NCI-H82 (cell line): ENCODE measurements around the gene ASB18.

Source experiments
- DNase-seq: peaks from one replicate; lab custom pipeline; 2025; lab: John Stamatoyannopoulos, UW

ASB18 gene

GRCh38 chr2:236173729-236174607, 90.2 kb downstream of the ASB18 start:
- DNase-seq, result no peak

GRCh38 chr2:236173036-236173728, 91.0 kb downstream of the ASB18 start:
- DNase-seq, result no peak

- DNase-seq, result no peak
These were observed 91.8 kb downstream of the ASB18 start for GRCh38 chr2:236172255-236173035.

GRCh38 chr2:236171680-236172254, 92.4 kb downstream of the ASB18 start:
- DNase-seq, result no peak

GRCh38 chr2:236171181-236171679, 93.0 kb downstream of the ASB18 start:
- DNase-seq, result no peak

GRCh38 chr2:236170590-236171165, 93.5 kb downstream of the ASB18 start:
- no peak for DNase-seq

- DNase-seq, result peak; percentile 27
These were observed 94.2 kb downstream of the ASB18 start for GRCh38 chr2:236169741-236170589.

GRCh38 chr2:236169151-236169721, 95.0 kb downstream of the ASB18 start:
- DNase-seq, result no peak

- peak; percentile 92 for DNase-seq
These were observed 95.8 kb downstream of the ASB18 start, which contains the start of gene GBX2 for GRCh38 chr2:236168110-236169080. GBX2 (minus strand) TSS chr2:236168386; CDS start chr2:236167971, 415 bp downstream.

- DNase-seq, result peak; percentile 51
These were observed 96.7 kb downstream of the ASB18 start for GRCh38 chr2:236167297-236168109.

- no peak for DNase-seq
These were observed 97.4 kb downstream of the ASB18 start for GRCh38 chr2:236166796-236167296.

- peak; percentile 33 for DNase-seq
These were observed 98.1 kb downstream of the ASB18 start for GRCh38 chr2:236165842-236166795.

GRCh38 chr2:236164925-236165841, 99.0 kb downstream of the ASB18 start:
- DNase-seq, result no peak

- DNase-seq, result peak; percentile 58
These were observed 99.8 kb downstream of the ASB18 start for GRCh38 chr2:236164201-236164924.
